ENCODE data around the gene SERPINC1. TPM values are rescaled to one million over a fixed set of nuclear protein-coding genes. Genes with fewer than 3 reads are reported as not detected.
"Not testable (repeated sequence)": the region's sequence is repeated elsewhere in the genome, so short reads cannot be mapped to it uniquely, and the experiment has no call there.

SERPINC1 gene
- under 1 TPM in 2 of 3 donors, not detected in 1; 0.04 to 0.09 TPM for polyA plus RNA-seq

GRCh38 chr1:173917149-173917548, at the start of gene SERPINC1:
SERPINC1 (minus strand) TSS chr1:173917327; CDS start chr1:173917259, 68 bp downstream.
- H3K27ac ChIP-seq (ENCODE audit: low read depth, low read length), result no peak within 1 kb of the TSS

GRCh38 chr1:173965896-173966295, 48.8 kb upstream of the SERPINC1 start:
- WGBS, 3 donors, result 89 to 96% (median 94%) methylated on average over 5 of the region's 5 CpGs
- not testable (repeated sequence) for H3K27ac ChIP-seq (ENCODE audit: low read depth, low read length)

More at GRCh38 chr1:173917149-173917548, at the start of gene SERPINC1:
- 93 to 97% (median 97%) methylated on average over 3 of the region's 3 CpGs for WGBS, 3 donors

- WGBS, 3 donors, result 96 to 100% (median 96%) methylated on average over 1 of the region's 1 CpG
- H3K27ac ChIP-seq (ENCODE audit: low read depth, low read length), result no peak overlapping the region
Measured at GRCh38 chr1:173963477-173963876, 46.4 kb upstream of the SERPINC1 start.

DNA sequence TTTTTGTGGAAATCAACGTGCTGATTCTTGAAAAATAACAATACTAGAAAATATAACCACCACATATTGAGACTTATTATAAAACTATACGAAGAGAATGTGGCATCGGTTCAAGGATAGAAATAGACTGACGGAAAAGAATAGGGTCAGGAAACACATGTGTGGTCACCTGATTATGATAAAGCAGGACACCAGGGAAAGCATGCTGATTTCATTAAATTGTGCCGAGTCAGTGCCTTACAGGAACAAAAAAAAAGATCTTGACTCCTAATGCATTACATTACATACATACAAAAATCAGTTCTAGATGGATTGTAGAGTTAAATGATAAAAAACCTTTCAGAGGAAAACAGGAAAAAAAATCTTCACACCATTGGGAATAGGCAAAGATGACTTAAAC, 43.5 kb upstream of the SERPINC1 start:
- 45 to 59% (median 51%) methylated on average over 5 of the region's 5 CpGs for WGBS, 3 donors
- no peak overlapping the region for H3K27ac ChIP-seq (ENCODE audit: low read depth, low read length)

DNA sequence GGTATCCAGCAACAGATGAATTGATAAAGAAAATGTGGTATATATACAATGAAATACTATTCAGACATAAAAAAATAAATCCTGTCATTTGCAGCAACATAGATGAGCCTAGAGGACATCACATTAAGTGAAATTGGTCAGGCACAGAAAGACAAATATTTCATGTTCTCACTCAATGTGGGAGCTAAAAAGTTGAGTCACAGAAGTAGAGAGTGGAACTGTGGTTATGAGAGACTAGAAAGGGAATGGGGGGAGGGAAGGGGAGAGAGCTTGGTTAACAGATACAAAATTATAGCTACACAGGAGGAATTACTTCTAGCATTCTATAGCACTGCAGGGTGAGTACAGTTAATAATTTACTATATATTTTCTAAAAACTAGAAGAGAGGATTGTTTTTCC, 37.1 kb upstream of the SERPINC1 start:
- H3K27ac ChIP-seq (ENCODE audit: low read depth, low read length), result no peak overlapping the region

GRCh38 chr1:173948594-173948993, 31.5 kb upstream of the SERPINC1 start:
- no peak overlapping the region for H3K27ac ChIP-seq (ENCODE audit: low read depth, low read length)
- 95 to 99% (median 97%) methylated on average over 4 of the region's 4 CpGs for WGBS, 3 donors

- no peak overlapping the region for H3K27ac ChIP-seq (ENCODE audit: low read depth, low read length)
- 89 to 91% (median 90%) methylated on average over 4 of the region's 4 CpGs for WGBS, 3 donors
Measured at GRCh38 chr1:173946380-173946921, 29.3 kb upstream of the SERPINC1 start.

GRCh38 chr1:173937062-173937461, 19.9 kb upstream of the SERPINC1 start:
- WGBS, 3 donors, result 75 to 88% (median 81%) methylated on average over 2 of the region's 2 CpGs
- no peak overlapping the region for H3K27ac ChIP-seq (ENCODE audit: low read depth, low read length)

- no peak overlapping the region for H3K27ac ChIP-seq (ENCODE audit: low read depth, low read length)
- 94 to 100% (median 98%) methylated on average over 1 of the region's 1 CpG for WGBS, 3 donors
Measured at GRCh38 chr1:173934440-173934839, 17.3 kb upstream of the SERPINC1 start.

- H3K27ac ChIP-seq (ENCODE audit: low read depth, low read length), result not testable (repeated sequence)
- WGBS, 3 donors, result 94 to 97% (median 96%) methylated on average over 5 of the region's 5 CpGs
Measured at GRCh38 chr1:173930541-173930940, 13.4 kb upstream of the SERPINC1 start.

DNA sequence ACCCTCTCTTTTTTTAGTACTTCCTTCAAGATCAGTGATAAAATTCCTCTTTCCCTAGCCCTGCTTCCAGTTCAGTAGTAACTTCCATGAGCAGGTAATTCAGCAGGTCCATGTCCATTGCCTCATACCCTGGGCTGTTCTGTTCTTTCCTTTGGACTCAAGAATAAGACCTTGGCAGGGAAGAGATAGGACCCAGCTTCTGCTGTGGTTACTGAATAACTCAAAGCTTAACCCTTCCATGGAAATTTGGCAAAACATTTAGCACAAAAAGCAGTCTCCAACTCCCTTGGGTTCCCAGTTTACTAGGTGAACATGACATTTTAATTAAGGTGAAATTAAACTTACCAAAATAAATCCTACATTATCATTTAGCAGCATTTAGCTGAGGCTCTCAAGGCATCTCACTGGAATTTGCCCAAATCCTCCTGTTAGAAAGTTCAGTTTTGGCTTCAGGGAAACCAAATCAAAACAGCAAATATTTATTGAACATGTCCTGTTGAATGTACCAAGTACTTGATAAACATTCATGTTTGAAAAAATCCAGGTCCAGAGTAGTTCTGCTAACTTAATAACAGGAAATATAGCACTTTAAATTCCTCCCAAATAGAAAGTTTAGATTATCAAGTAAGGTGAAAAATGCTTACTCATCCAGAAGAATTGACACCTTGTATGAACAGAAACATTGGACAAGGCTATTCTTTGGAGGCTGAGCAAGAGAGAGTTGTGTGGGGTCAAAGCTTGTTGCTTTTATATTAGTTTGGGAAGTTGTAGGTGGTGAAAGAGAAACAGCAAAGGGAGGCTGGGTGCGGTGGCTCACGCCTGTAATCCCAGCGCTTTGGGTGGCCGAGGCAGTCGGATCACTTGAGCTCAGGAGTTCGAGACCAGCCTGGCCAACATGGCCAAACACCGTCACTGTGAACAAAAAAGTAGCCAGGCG, 8.4 kb upstream of the SERPINC1 start:
- WGBS, 3 donors, result 70 to 96% (median 84%) methylated on average over 8 of the region's 8 CpGs
- no peak overlapping the region for H3K27ac ChIP-seq (ENCODE audit: low read depth, low read length)

GRCh38 chr1:173920861-173921260, 3.7 kb upstream of the SERPINC1 start:
- no peak overlapping the region for H3K27ac ChIP-seq (ENCODE audit: low read depth, low read length)
- WGBS, 3 donors, result 84 to 92% (median 88%) methylated on average over 5 of the region's 5 CpGs

DNA sequence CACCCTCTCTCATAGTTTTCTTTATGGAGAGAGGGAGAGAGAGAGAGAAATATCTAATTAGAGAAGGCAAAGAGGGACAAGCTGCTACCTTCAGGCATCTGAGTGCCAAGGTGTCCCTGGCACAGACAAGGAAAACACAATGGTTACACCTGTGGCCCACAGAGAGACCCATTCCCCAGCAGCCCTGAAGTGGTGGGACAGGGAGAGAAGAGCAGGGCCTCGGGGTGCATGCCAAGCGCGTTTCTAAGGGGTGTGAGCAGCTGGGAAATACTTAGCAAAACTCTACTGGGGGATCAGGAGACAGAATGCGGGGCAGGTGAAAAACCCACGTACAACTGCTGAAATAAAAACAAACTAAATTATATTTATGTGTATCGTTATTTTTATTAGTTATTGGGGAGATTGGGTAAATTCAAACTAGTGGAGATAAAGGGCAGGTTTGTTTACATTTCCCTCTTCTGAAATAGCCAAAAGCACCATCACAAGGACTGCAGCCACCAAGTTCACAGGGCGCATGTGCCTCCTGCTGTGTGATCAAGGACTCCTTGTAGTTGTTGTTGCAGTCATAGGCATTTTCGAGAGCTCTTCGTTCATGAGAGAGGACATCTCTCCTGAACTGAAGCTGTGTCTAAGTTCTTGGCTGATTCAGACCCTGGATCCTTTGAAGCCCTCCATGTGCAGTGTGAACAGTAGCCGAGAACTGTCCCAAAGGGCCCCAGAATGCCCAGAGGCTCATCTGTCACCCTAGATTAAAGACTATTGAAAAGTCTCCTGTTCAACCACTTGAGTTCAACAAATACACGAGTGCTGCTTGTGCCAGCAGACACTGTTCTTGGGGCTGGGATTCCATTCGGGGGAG, 737 bp upstream of the SERPINC1 start:
- 84 to 91% (median 87%) methylated on average over 12 of the region's 12 CpGs for WGBS, 3 donors
- no peak overlapping the region for H3K27ac ChIP-seq (ENCODE audit: low read depth, low read length)

GRCh38 chr1:173916667-173917066, 460 bp downstream of the SERPINC1 start:
- no peak overlapping the region for H3K27ac ChIP-seq (ENCODE audit: low read depth, low read length)
- WGBS, 3 donors, result 82 to 84% (median 84%) methylated on average over 4 of the region's 4 CpGs

- 78 to 93% (median 84%) methylated on average over 2 of the region's 2 CpGs for WGBS, 3 donors
- H3K27ac ChIP-seq (ENCODE audit: low read depth, low read length), result no peak overlapping the region
Measured at GRCh38 chr1:173915596-173915995, 1.5 kb downstream of the SERPINC1 start.

DNA sequence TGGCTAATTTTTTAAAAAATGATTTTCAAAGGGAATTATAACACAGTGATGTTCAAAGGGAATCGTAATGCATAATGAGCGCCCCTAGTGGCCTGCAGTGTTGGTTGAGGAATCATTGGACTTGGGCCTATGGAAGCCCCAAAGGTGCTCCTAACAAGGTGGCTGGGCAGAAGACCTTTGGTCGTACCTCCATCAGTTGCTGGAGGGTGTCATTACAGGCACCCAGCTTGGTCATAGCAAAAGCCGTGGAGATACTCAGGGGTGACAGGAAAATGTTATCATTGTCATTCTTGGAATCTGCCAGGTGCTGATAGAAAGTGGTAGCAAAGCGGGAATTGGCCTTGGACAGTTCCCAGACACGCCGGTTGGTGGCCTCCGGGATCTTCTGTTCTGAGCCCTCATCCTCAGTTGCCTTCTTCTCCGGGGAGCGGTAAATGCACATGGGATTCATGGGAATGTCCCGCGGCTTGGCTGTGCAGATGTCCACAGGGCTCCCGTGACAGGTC, 2.7 kb downstream of the SERPINC1 start:
- no peak overlapping the region for H3K27ac ChIP-seq (ENCODE audit: low read depth, low read length)
- WGBS, 3 donors, result 85 to 90% (median 87%) methylated on average over 13 of the region's 13 CpGs

GRCh38 chr1:173913111-173913510, 4.0 kb downstream of the SERPINC1 start:
- 87 to 92% (median 89%) methylated on average over 3 of the region's 3 CpGs for WGBS, 3 donors
- no peak overlapping the region for H3K27ac ChIP-seq (ENCODE audit: low read depth, low read length)

GRCh38 chr1:173903827-173904531, 13.1 kb downstream of the SERPINC1 start:
- no peak overlapping the region for H3K27ac ChIP-seq (ENCODE audit: low read depth, low read length)
- 36 to 85% (median 82%) methylated on average over 6 of the region's 6 CpGs for WGBS, 3 donors
